Vagina (tissue), 2 donors: ENCODE results near the gene APBB2. TPM values are rescaled to one million over a fixed set of nuclear protein-coding genes. Genes with fewer than 3 reads are reported as not detected.

Experiments
- DNase-seq, 2 donors: peaks; one replicate each; pipeline ENCODE4 v3.0.0-alpha.2; 2017; ENCODE audit errors: extremely low spot score in 2 of 2
- H3K27ac ChIP-seq: fragments of 200-600 bp; sonication (generic); one replicate; pipeline ENCODE4 v1.5.1; 2019
- H3K27me3 ChIP-seq: fragments of 200-600 bp; sonication (generic); one replicate; pipeline ENCODE4 v1.5.1; 2019
- H3K36me3 ChIP-seq, 2 donors: fragments of 200-600 bp; sonication (generic); one replicate each; pipeline ENCODE4 v1.5.1; 2017 to 2019
- H3K4me1 ChIP-seq: fragments of 200-600 bp; sonication (generic); one replicate; pipeline ENCODE4 v1.5.1; 2019
- H3K4me3 ChIP-seq, 2 donors: fragments of 200-600 bp; sonication (generic); 1 replicate in 1 of 2; 2 replicates in 1 of 2; pipeline ENCODE4 v1.5.1; 2016 to 2019
- H3K9me3 ChIP-seq: fragments of 200-600 bp; sonication (generic); one replicate; pipeline ENCODE4 v1.5.1; 2019
- CTCF ChIP-seq, 3 experiments: fragments of 450-650 bp in 2 of 3; fragments of 200-600 bp in 1 of 3; sonication (generic) in 1 of 3; IDR thresholded peaks; one replicate each; pipeline ENCODE4 v1.5.1; 2017 to 2019; ENCODE audit warnings: antibody characterized with exemption in 3 of 3, mild to moderate bottlenecking in 2 of 3, moderate library complexity in 2 of 3
- POLR2A ChIP-seq, 2 donors: fragments of 450-650 bp; IDR thresholded peaks; one replicate each; pipeline ENCODE4 v1.6.1; 2017; ENCODE audit warnings: antibody characterized with exemption in 2 of 2, mild to moderate bottlenecking in 2 of 2, moderate library complexity in 2 of 2
- POLR2AphosphoS5 ChIP-seq, 2 donors: sonication (generic); formaldehyde crosslinking; IDR thresholded peaks; one replicate each; pipeline ENCODE4 v1.9.0; 2017; ENCODE audit warnings: antibody characterized with exemption in 2 of 2, mild to moderate bottlenecking in 2 of 2, low read depth in 1 of 2; ENCODE audit not compliant: insufficient read depth in 1 of 2
- intact Hi-C: fragments of 100-400 bp; cut with DNase I; formaldehyde crosslinking; loops from one replicate; pipeline ENCODE4 v1.15.1; 2023
- total RNA-seq: library from RNA; depleted of rRNA; stranded (reverse); fragments of >200 nt; gene quantifications from one replicate; pipeline ENCODE4 v1.2.3, GENCODE V29; 2016

The APBB2 gene
- total RNA-seq, 1 donor from 2014 or later = 68.8 TPM

- Histone ChIP-seq H3K9me3 (no peaks in the 10 kb centered on the region), H3K4me3 (no peak overlapping the region), H3K36me3 (no peaks in the 10 kb centered on the region), H3K27ac (no peak overlapping the region), H3K27me3 (no peaks in the 10 kb centered on the region), H3K4me1 (no peaks in the 10 kb centered on the region)
- intact Hi-C loops = no loop called here
- TF ChIP-seq POLR2A (IDR thresholded peaks at IDR 0.05) (no peak), POLR2AphosphoS5 (IDR thresholded peaks at IDR 0.05; ENCODE audit: insufficient read depth in 1 of 2, low read depth in 1 of 2) (no peak), CTCF (IDR thresholded peaks at IDR 0.05) (no peak)
- DNase-seq = no peak
Measured at GRCh38 chr4:41197495-41197894, 16.8 kb downstream of the APBB2 start.

GRCh38 chr4:41196633-41197332, 17.6 kb downstream of the APBB2 start:
- no peak for TF ChIP-seq POLR2AphosphoS5 (IDR thresholded peaks at IDR 0.05; ENCODE audit: insufficient read depth in 1 of 2, low read depth in 1 of 2)
- no peak for TF ChIP-seq CTCF (IDR thresholded peaks at IDR 0.05)
- no peaks in the 10 kb centered on the region for H3K4me1 ChIP-seq

GRCh38 chr4:41192136-41192535, 22.2 kb downstream of the APBB2 start:
- TF ChIP-seq CTCF (IDR thresholded peaks at IDR 0.05) (no peak), POLR2A (IDR thresholded peaks at IDR 0.05) (no peak), POLR2AphosphoS5 (IDR thresholded peaks at IDR 0.05; ENCODE audit: insufficient read depth in 1 of 2, low read depth in 1 of 2) (no peak)
- DNase-seq = no peak
- H3K27me3 ChIP-seq = no peaks in the 10 kb centered on the region

More at GRCh38 chr4:41196633-41197332, 17.6 kb downstream of the APBB2 start:
- no peak for DNase-seq
- Histone ChIP-seq H3K4me3 (no peak overlapping the region), H3K36me3 (no peaks in the 10 kb centered on the region), H3K9me3 (no peaks in the 10 kb centered on the region), H3K27ac (no peak overlapping the region), H3K27me3 (no peaks in the 10 kb centered on the region)
- intact Hi-C loops = no loop called here

GRCh38 chr4:41189666-41190065, 24.7 kb downstream of the APBB2 start:
- intact Hi-C loops = no loop called here

More at GRCh38 chr4:41192136-41192535, 22.2 kb downstream of the APBB2 start:
- H3K9me3 ChIP-seq = no peaks in the 10 kb centered on the region
- intact Hi-C loops = no loop called here
- H3K4me1 ChIP-seq = peaks cover 11% of the 10 kb centered on the region
- no peaks in the 10 kb centered on the region for H3K36me3 ChIP-seq
- H3K27ac ChIP-seq = no peak overlapping the region
- no peak overlapping the region for H3K4me3 ChIP-seq

More at GRCh38 chr4:41189666-41190065, 24.7 kb downstream of the APBB2 start:
- H3K27me3 ChIP-seq = no peaks in the 10 kb centered on the region
- peaks cover 28% of the 10 kb centered on the region for H3K4me1 ChIP-seq
- H3K4me3 ChIP-seq = no peak overlapping the region
- H3K36me3 ChIP-seq = no peaks in the 10 kb centered on the region
- no peak for DNase-seq
- TF ChIP-seq POLR2AphosphoS5 (IDR thresholded peaks at IDR 0.05; ENCODE audit: insufficient read depth in 1 of 2, low read depth in 1 of 2) = no peak
- TF ChIP-seq CTCF (IDR thresholded peaks at IDR 0.05) = no peak
- TF ChIP-seq POLR2A (IDR thresholded peaks at IDR 0.05) = no peak
- H3K9me3 ChIP-seq = no peaks in the 10 kb centered on the region
- no peak overlapping the region for H3K27ac ChIP-seq
